Subcutaneous abdominal adipose tissue (tissue), 5 donors: Measurements from ENCODE around the gene LAMA2.

Experiments used
- H3K27ac ChIP-seq: one replicate; pipeline ENCODE4 v1.7.0; 2013; ENCODE audit warnings: low read depth, mild to moderate bottlenecking, inconsistent platforms, low read length, moderate library complexity
- H3K27me3 ChIP-seq, 5 donors: one replicate each; pipeline ENCODE4 v1.7.0; 2013; ENCODE audit warnings: low read length in 5 of 5, inconsistent platforms in 1 of 5; ENCODE audit not compliant: control insufficient read depth in 5 of 5, insufficient read depth in 4 of 5
- H3K36me3 ChIP-seq, 5 donors: one replicate each; pipeline ENCODE4 v1.7.0; 2013; ENCODE audit warnings: low read length in 5 of 5; ENCODE audit not compliant: control insufficient read depth in 5 of 5, insufficient read depth in 5 of 5
- H3K4me1 ChIP-seq, 5 donors: one replicate each; pipeline ENCODE4 v1.7.0; 2013; ENCODE audit warnings: low read length in 5 of 5, mild to moderate bottlenecking in 3 of 5, moderate library complexity in 1 of 5; ENCODE audit not compliant: control insufficient read depth in 5 of 5, insufficient read depth in 5 of 5
- H3K4me3 ChIP-seq, 5 donors: one replicate each; pipeline ENCODE4 v1.7.0; 2013; ENCODE audit warnings: low read length in 5 of 5, low read depth in 1 of 5
- H3K9ac ChIP-seq, 5 donors: one replicate each; pipeline ENCODE4 v1.7.0; 2013; ENCODE audit warnings: low read length in 5 of 5, mild to moderate bottlenecking in 4 of 5, moderate library complexity in 3 of 5
- H3K9me3 ChIP-seq, 5 donors: one replicate each; pipeline ENCODE4 v1.7.0; 2013; ENCODE audit warnings: low read length in 5 of 5; ENCODE audit not compliant: control insufficient read depth in 5 of 5
- donor health status: healthy.
- donor health status: healthy.
- donor health status: healthy.
- donor health status: healthy.
- donor health status: healthy.

Gene LAMA2

GRCh38 chr6:128950864-128951263, 67.9 kb downstream of the LAMA2 start:
- no peak overlapping the region for H3K9ac ChIP-seq
- no peaks in the 10 kb centered on the region for H3K4me1 ChIP-seq
- H3K9me3 ChIP-seq, result no peaks in the 10 kb centered on the region
- H3K36me3 ChIP-seq, result no peaks in the 10 kb centered on the region
- no peaks in the 10 kb centered on the region for H3K27me3 ChIP-seq
- no peak overlapping the region for H3K27ac ChIP-seq
- no peak overlapping the region for H3K4me3 ChIP-seq

GRCh38 chr6:128952902-128953301, 70.0 kb downstream of the LAMA2 start:
- Histone ChIP-seq H3K27ac (no peak overlapping the region), H3K9ac (no peak overlapping the region), H3K9me3 (no peaks in the 10 kb centered on the region), H3K4me1 (no peaks in the 10 kb centered on the region), H3K27me3 (no peaks in the 10 kb centered on the region), H3K4me3 (no peak overlapping the region), H3K36me3 (no peaks in the 10 kb centered on the region)

DNA sequence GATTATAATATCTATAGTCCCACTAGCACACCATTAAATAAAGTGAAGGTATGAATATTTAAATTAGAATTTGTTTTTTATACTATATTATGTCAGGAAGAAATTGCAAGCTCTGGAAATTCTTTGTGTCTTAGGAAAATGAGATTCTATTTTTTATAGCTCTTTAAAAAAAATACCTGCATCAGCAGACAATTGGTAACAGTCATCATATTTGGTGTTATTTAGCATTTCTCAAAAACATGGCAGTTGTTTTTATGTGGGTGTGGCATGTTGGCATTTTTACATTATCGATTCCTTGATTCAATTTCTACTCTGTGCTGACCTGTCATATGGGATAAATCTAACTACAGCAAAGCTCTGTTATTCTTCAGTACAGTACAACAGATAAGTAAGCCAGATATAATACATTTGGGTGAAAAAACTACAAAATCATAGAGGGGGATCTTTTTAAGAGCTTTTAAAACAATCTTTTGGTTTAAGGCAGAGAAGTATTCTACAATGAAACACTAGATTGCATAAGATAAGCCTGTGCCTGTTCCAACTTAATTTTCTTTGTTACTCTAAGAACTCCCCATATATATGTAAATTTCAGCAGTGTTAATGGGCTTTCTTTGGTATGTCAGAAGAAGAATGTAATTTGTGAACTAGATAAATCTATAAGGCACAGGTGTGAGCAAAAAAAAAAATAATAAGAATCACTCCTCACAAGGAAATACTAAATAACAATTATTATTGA, 71.5 kb downstream of the LAMA2 start:
- Histone ChIP-seq H3K27me3 (no peaks in the 10 kb centered on the region), H3K27ac (no peak overlapping the region), H3K36me3 (no peaks in the 10 kb centered on the region), H3K4me1 (no peaks in the 10 kb centered on the region), H3K9ac (no peak overlapping the region), H3K4me3 (no peak overlapping the region), H3K9me3 (no peaks in the 10 kb centered on the region)

- Histone ChIP-seq H3K36me3 (no peaks in the 10 kb centered on the region), H3K9ac (no peak overlapping the region), H3K4me1 (peaks cover 0 to 9% (median 5%) of the 10 kb centered on the region in 5 donors), H3K9me3 (no peaks in the 10 kb centered on the region), H3K27me3 (no peaks in the 10 kb centered on the region), H3K4me3 (no peak overlapping the region), H3K27ac (no peak overlapping the region)
These were observed 80.6 kb downstream of the LAMA2 start for GRCh38 chr6:128963561-128963960.

DNA sequence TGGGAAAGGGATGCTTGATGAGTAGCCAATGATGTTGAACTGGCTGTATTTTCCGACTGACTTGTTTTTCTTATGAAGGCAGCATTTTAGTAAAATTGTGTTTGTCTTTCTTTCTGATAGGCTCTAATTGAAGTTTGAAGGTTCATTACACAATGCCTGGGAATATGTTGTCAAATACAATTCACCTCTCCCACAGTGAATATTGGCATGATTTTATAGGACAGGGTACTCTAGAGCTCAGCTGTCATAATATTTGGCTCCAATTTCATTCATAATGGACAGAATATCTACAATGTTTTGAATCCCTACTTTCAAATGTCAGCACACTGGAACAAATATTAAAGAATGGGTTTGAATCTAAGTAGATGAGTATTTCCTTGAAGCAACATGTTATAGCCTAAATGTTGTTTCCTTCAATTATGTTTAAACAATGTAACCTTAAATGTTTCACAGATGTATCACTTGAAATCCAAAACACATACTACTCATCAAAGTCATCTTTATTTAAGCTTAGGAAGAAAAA, 81.4 kb downstream of the LAMA2 start:
- Histone ChIP-seq H3K4me1 (peaks cover 0 to 9% (median 5%) of the 10 kb centered on the region in 5 donors), H3K27ac (no peak overlapping the region), H3K4me3 (no peak overlapping the region), H3K27me3 (no peaks in the 10 kb centered on the region), H3K36me3 (no peaks in the 10 kb centered on the region), H3K9ac (no peak overlapping the region), H3K9me3 (no peaks in the 10 kb centered on the region)

DNA sequence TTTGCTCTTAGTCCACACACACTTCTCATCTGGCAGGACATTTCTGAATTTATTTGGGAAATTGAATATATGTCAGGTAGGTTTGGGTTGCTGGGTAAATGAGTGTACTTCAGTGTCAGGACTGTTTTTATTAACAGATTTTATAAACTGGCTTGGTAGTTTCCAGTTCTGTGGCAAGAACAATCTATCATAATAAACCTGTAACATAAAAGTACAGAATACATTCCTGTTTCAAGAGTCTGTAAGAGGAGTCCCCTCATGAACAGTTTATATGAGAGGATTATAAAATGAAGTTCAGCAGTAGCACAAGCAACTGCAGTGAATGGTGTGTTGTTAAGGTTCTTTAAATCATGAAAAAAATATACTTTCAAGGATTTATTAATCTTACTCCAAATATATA, 81.8 kb downstream of the LAMA2 start:
- Histone ChIP-seq H3K4me1 (peaks cover 0 to 9% (median 5%) of the 10 kb centered on the region in 5 donors), H3K9me3 (no peaks in the 10 kb centered on the region), H3K27me3 (no peaks in the 10 kb centered on the region), H3K9ac (no peak overlapping the region), H3K4me3 (no peak overlapping the region), H3K27ac (no peak overlapping the region), H3K36me3 (no peaks in the 10 kb centered on the region)

DNA sequence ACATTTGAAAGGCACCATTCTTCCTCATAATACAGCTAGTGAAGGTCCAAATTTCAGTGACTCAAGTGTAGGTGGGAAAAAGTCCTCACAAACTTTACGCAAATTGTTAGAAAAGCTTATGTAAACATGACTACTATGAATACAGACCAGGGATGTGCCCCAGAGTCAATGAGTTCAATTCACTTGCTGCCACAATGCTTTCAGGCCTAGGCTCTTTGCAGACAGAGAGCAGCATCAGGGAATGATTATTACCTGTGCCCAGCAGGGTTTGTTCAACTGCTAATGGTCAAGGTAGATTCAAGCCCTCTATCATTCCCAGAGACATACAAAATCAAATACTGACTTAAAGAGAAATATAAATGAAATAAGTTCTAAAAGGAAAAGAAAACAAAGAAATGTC, 84.0 kb downstream of the LAMA2 start:
- Histone ChIP-seq H3K9me3 (no peaks in the 10 kb centered on the region), H3K27ac (no peak overlapping the region), H3K27me3 (no peaks in the 10 kb centered on the region), H3K4me1 (peaks cover 0 to 9% (median 5%) of the 10 kb centered on the region in 5 donors), H3K36me3 (no peaks in the 10 kb centered on the region), H3K9ac (no peak overlapping the region), H3K4me3 (no peak overlapping the region)

- Histone ChIP-seq H3K27me3 (no peaks in the 10 kb centered on the region), H3K4me1 (peaks cover 0 to 4% (median 0%) of the 10 kb centered on the region in 5 donors), H3K36me3 (no peaks in the 10 kb centered on the region), H3K9me3 (no peaks in the 10 kb centered on the region), H3K27ac (no peak overlapping the region), H3K9ac (no peak overlapping the region), H3K4me3 (no peak overlapping the region)
These were observed 96.1 kb downstream of the LAMA2 start for GRCh38 chr6:128979071-128979470.

DNA sequence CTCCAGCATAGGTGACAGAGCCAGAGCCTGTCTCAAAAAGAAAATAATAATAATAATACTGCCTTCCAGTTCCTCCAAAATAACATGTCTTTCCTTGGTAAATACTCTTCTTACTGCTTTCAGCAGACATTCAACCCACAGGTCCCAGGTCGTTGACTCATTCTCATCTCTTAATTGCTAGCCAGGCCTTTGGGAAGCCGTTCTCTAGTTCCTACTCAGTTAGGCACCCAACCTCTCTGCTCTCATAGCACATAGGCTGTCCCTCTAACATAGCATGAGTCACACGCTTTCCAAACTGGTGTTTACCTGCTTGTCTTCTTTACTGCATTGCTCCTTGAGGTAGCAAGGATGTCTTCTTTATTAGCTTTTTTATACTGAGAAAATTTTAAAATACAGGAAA, 98.8 kb downstream of the LAMA2 start:
- H3K36me3 ChIP-seq, result no peaks in the 10 kb centered on the region

GRCh38 chr6:128990360-128990759, 107.4 kb downstream of the LAMA2 start:
- Histone ChIP-seq H3K27ac (no peak overlapping the region), H3K9ac (no peak overlapping the region), H3K27me3 (no peaks in the 10 kb centered on the region), H3K9me3 (no peaks in the 10 kb centered on the region), H3K36me3 (no peaks in the 10 kb centered on the region), H3K4me1 (no peaks in the 10 kb centered on the region), H3K4me3 (no peak overlapping the region)

More for the DNA sequence above, 98.8 kb downstream of the LAMA2 start:
- H3K27me3 ChIP-seq, result no peaks in the 10 kb centered on the region
- H3K4me1 ChIP-seq, result peaks cover 0 to 3% (median 0%) of the 10 kb centered on the region in 5 donors
- no peak overlapping the region for H3K27ac ChIP-seq
- no peak overlapping the region for H3K9ac ChIP-seq
- no peaks in the 10 kb centered on the region for H3K9me3 ChIP-seq
- H3K4me3 ChIP-seq, result no peak overlapping the region
